ENCODE data around the gene ACADL. TPM values are rescaled to one million over a fixed set of nuclear protein-coding genes. Genes with fewer than 3 reads are reported as not detected.

Gene ACADL
- total RNA-seq, 1 donor from 2014 or later, result not detected

DNA sequence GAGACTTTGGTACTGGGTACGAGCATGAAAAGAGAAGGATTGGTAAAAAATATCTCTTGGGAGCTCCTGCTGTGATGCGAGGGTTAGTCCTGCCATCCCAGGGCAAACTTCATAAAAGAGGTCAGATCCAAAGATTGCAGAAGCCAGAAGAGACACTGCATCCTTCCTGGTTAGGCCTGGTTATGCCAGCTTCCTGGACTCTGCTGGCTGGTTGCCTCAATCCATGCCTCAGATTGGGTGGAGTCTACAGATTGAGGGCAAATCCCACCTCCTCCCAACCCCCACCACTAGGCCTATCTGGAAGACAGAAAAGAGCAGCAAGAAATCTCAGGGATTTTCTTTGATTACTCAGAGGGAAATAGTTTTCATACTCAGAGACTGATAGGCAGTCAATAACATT, 5.3 kb upstream of the ACADL start:
- intact Hi-C loops (cut with micrococcal nuclease), result no loop called here
- no peaks in the 10 kb centered on the region for H3K9me3 Mint-ChIP-seq
- H3K4me1 Mint-ChIP-seq (ENCODE audit: low read depth), result no peaks in the 10 kb centered on the region
- H3K27ac Mint-ChIP-seq, result no peak overlapping the region
- H3K4me3 Mint-ChIP-seq (ENCODE audit: low read depth), result no peak overlapping the region
- H3K27me3 Mint-ChIP-seq (ENCODE audit: low read depth), result peaks cover 19% of the 10 kb centered on the region
- DNase-seq (ENCODE audit: low spot score), result no peak
- H3K36me3 Mint-ChIP-seq (ENCODE audit: low read depth), result no peaks in the 10 kb centered on the region

DNA sequence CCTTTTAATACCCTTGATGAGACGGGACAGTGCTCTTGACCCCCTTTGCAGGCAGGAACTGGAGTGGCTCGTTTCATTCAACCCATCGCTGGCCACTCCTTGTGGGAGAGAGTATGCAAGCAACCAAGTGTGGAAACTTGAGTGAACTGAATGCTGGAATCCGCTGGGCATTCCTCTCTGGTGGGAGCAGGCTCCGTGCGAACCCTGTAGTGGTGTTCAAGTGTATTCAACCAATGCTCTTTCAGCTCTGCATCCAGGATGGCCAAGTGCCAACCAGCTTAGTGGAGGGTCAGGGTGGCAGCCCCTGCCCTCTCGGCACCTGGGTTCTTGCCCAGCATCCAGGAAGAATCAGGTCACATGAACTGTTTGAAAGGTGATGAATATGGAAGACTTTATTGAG, 3.3 kb upstream of the ACADL start:
- Mint-ChIP-seq H3K27me3 (ENCODE audit: low read depth) (peaks cover 32% of the 10 kb centered on the region), H3K27ac (no peak overlapping the region), H3K4me3 (ENCODE audit: low read depth) (no peak overlapping the region), H3K9me3 (no peaks in the 10 kb centered on the region), H3K36me3 (ENCODE audit: low read depth) (no peaks in the 10 kb centered on the region), H3K4me1 (ENCODE audit: low read depth) (peaks cover 3% of the 10 kb centered on the region)
- intact Hi-C loops (cut with micrococcal nuclease), result no loop called here
- no peak for DNase-seq (ENCODE audit: low spot score)

GRCh38 chr2:210227290-210228088, 2.2 kb upstream of the ACADL start:
- no peak overlapping the region for H3K27ac Mint-ChIP-seq
- no peaks in the 10 kb centered on the region for H3K36me3 Mint-ChIP-seq (ENCODE audit: low read depth)
- intact Hi-C loops (cut with micrococcal nuclease), result no loop called here
- H3K9me3 Mint-ChIP-seq, result no peaks in the 10 kb centered on the region
- peaks cover 3% of the 10 kb centered on the region for H3K4me1 Mint-ChIP-seq (ENCODE audit: low read depth)
- H3K27me3 Mint-ChIP-seq (ENCODE audit: low read depth), result peaks cover 39% of the 10 kb centered on the region
- no peak overlapping the region for H3K4me3 Mint-ChIP-seq (ENCODE audit: low read depth)
- no peak for DNase-seq (ENCODE audit: low spot score)

- no peak for DNase-seq (ENCODE audit: low spot score)
- H3K27ac Mint-ChIP-seq, result no peak overlapping the region
- no peaks in the 10 kb centered on the region for H3K9me3 Mint-ChIP-seq
- peaks cover 42% of the 10 kb centered on the region for H3K27me3 Mint-ChIP-seq (ENCODE audit: low read depth)
- intact Hi-C loops (cut with micrococcal nuclease), result no loop called here
- peaks cover 3% of the 10 kb centered on the region for H3K4me1 Mint-ChIP-seq (ENCODE audit: low read depth)
- no peak overlapping the region for H3K4me3 Mint-ChIP-seq (ENCODE audit: low read depth)
- no peaks in the 10 kb centered on the region for H3K36me3 Mint-ChIP-seq (ENCODE audit: low read depth)
These were observed 976 bp upstream of the ACADL start for GRCh38 chr2:210226223-210226622.

DNA sequence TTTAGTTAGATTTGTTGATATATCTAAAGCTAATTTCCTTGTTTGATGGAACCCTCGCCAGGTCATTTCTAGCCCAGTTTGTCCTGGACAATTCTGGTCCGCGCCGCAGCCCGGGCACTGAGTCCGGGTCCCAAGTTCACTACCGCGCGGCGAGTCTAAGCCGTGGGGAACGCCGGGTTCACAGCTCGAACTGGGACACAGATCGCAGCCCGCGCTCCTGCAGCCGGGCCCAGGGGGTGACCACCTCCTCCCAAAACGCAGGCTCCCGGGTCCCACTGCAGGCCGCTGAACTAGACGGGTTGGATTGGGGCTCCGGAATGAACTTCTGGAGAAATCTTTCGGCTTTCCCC, 681 bp downstream of the ACADL start:
- intact Hi-C loops (cut with micrococcal nuclease), result no loop called here
- Mint-ChIP-seq H3K36me3 (ENCODE audit: low read depth) (no peaks in the 10 kb centered on the region), H3K4me3 (ENCODE audit: low read depth) (peak overlapping the region; percentile 27), H3K4me1 (ENCODE audit: low read depth) (peaks cover 3% of the 10 kb centered on the region), H3K27me3 (ENCODE audit: low read depth) (peaks cover 44% of the 10 kb centered on the region), H3K27ac (no peak overlapping the region), H3K9me3 (no peaks in the 10 kb centered on the region)
- no peak for DNase-seq (ENCODE audit: low spot score)

DNA sequence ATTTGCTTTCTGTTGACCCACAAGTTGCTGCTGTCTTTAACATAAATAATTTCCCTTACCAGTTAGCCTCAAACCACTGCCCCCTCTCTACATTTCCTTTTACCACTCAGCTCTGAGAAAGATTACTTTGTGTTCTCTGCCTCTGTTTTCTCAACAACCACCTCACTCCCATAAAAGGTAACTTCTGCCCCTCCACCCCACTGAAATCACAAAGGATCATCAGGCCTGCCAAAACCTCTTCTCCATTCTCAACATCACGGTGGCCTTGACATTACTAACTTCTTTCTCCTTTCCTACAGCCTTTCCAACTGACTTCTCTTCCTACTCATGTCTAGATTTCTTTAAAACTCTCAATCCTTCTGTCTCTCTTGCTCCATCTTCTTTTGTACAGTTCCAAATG, 10.1 kb downstream of the ACADL start:
- intact Hi-C loops (cut with micrococcal nuclease), result no loop called here

DNA sequence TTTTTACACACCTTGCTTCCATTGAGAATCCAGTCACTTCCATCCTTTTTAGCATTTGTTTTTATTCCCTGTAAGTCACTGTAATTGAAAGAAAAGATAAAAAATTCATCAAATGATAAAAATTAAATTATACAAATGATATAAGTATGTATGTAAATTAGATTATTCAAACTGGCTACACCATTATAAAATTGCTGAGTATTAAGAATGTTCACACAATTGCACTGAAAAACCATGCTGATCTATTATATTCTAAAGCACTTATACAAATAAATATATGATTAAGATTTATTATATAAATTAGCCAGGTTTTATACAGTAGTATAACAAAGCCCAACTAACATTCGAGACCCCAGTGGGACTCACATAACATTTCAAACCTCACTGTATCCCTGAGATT, 15.1 kb downstream of the ACADL start:
- no peak for DNase-seq (ENCODE audit: low spot score)
- H3K27ac Mint-ChIP-seq, result no peak overlapping the region
- no peaks in the 10 kb centered on the region for H3K36me3 Mint-ChIP-seq (ENCODE audit: low read depth)
- H3K4me1 Mint-ChIP-seq (ENCODE audit: low read depth), result no peaks in the 10 kb centered on the region
- H3K9me3 Mint-ChIP-seq, result no peaks in the 10 kb centered on the region
- peaks cover 8% of the 10 kb centered on the region for H3K27me3 Mint-ChIP-seq (ENCODE audit: low read depth)
- intact Hi-C loops (cut with micrococcal nuclease), result no loop called here
- H3K4me3 Mint-ChIP-seq (ENCODE audit: low read depth), result no peak overlapping the region

More for the DNA sequence above, 10.1 kb downstream of the ACADL start:
- Mint-ChIP-seq H3K9me3 (no peaks in the 10 kb centered on the region), H3K4me3 (ENCODE audit: low read depth) (no peak overlapping the region), H3K27me3 (ENCODE audit: low read depth) (peaks cover 9% of the 10 kb centered on the region), H3K36me3 (ENCODE audit: low read depth) (no peaks in the 10 kb centered on the region), H3K27ac (no peak overlapping the region), H3K4me1 (ENCODE audit: low read depth) (no peaks in the 10 kb centered on the region)
- no peak for DNase-seq (ENCODE audit: low spot score)

GRCh38 chr2:210207929-210208328, 17.3 kb downstream of the ACADL start:
- H3K27me3 Mint-ChIP-seq (ENCODE audit: low read depth), result peaks cover 14% of the 10 kb centered on the region

GRCh38 chr2:210203558-210203957, 21.7 kb downstream of the ACADL start:
- no peaks in the 10 kb centered on the region for H3K4me1 Mint-ChIP-seq (ENCODE audit: low read depth)
- intact Hi-C loops (cut with micrococcal nuclease), result no loop called here
- no peaks in the 10 kb centered on the region for H3K36me3 Mint-ChIP-seq (ENCODE audit: low read depth)
- H3K9me3 Mint-ChIP-seq, result no peaks in the 10 kb centered on the region
- H3K27ac Mint-ChIP-seq, result no peak overlapping the region
- peaks cover 15% of the 10 kb centered on the region for H3K27me3 Mint-ChIP-seq (ENCODE audit: low read depth)
- DNase-seq (ENCODE audit: low spot score), result no peak
- no peak overlapping the region for H3K4me3 Mint-ChIP-seq (ENCODE audit: low read depth)

More at GRCh38 chr2:210207929-210208328, 17.3 kb downstream of the ACADL start:
- H3K4me1 Mint-ChIP-seq (ENCODE audit: low read depth), result no peaks in the 10 kb centered on the region
- intact Hi-C loops (cut with micrococcal nuclease), result no loop called here
- H3K36me3 Mint-ChIP-seq (ENCODE audit: low read depth), result no peaks in the 10 kb centered on the region
- no peak for DNase-seq (ENCODE audit: low spot score)
- no peak overlapping the region for H3K27ac Mint-ChIP-seq
- H3K4me3 Mint-ChIP-seq (ENCODE audit: low read depth), result no peak overlapping the region
- H3K9me3 Mint-ChIP-seq, result no peaks in the 10 kb centered on the region

DNA sequence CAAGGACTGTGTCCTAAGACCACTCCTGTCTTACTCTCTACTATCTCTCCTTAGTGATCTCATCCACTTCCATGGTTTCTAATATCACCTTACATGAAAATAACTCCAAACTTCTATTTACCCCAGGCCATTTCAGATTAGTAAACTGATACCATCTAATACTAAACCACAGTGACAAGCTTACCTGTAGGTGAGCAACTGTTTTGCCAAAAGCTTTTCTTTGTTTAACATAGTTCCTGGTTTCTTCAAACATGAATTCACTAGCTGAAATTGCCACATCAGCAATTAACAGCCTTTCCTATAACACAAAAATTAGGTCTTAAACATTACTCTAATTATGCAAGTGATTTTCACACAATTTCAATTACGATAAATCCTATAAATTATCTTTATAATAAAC, 22.1 kb downstream of the ACADL start:
- Mint-ChIP-seq H3K4me1 (ENCODE audit: low read depth) (peaks cover 3% of the 10 kb centered on the region), H3K36me3 (ENCODE audit: low read depth) (no peaks in the 10 kb centered on the region), H3K27ac (no peak overlapping the region), H3K27me3 (ENCODE audit: low read depth) (peaks cover 15% of the 10 kb centered on the region), H3K4me3 (ENCODE audit: low read depth) (no peak overlapping the region), H3K9me3 (no peaks in the 10 kb centered on the region)
- intact Hi-C loops (cut with micrococcal nuclease), result no loop called here
- no peak for DNase-seq (ENCODE audit: low spot score)

DNA sequence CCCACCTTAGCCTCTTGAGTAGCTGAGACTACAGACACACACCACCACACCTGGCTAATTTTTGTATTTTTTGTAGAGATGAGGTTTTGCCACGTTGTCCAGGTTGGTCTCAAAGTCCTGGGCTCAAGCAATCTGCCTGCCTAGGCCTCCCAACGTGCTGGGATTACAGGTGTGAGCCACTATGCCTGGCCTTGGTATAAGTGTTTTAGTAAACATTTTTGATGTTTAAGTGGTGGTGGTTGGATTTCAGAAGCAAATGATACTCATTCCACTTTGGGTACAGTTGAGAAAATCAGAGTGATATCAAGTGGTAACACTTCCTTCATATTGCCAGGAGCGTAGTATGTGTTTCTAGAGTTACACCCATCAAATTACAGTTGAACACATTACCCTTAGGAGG, 25.4 kb downstream of the ACADL start:
- Mint-ChIP-seq H3K27ac (no peak overlapping the region), H3K4me1 (ENCODE audit: low read depth) (peaks cover 3% of the 10 kb centered on the region), H3K27me3 (ENCODE audit: low read depth) (peaks cover 12% of the 10 kb centered on the region), H3K4me3 (ENCODE audit: low read depth) (no peak overlapping the region), H3K36me3 (ENCODE audit: low read depth) (no peaks in the 10 kb centered on the region), H3K9me3 (no peaks in the 10 kb centered on the region)
- DNase-seq (ENCODE audit: low spot score), result no peak
- intact Hi-C loops (cut with micrococcal nuclease), result loop anchor here (1.0 to 10.0 kb wide), 4 partner anchors 223 to 1803 kb away; partner anchors contain the start of gene MAP2

DNA sequence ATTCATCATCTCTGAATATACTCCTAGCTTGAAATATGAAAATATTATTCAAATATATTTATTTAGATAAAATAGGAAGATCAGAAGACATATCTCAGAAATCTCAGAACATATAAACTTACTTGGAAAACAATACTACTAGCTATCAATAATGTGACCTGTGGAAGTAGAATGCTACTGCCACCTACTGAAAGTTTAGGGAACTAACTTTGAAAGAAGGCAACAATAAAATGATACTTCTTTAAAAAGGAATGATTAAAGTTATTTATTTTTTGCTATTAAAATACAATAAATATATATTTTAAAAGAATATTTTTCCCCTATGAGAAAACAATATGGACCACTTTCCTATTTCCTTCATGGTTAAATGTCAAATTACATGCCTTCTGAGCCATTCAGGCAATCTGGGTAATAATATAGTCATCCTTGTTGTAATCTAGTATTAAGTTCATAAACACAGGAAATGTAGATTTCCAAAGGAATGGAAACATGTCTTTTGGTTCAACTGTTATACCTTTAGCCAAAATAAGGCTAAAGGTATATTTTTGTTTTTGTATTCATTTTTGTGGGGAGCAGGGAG, 26.0 kb downstream of the ACADL start:
- no peak overlapping the region for H3K4me3 Mint-ChIP-seq (ENCODE audit: low read depth)
- no peaks in the 10 kb centered on the region for H3K36me3 Mint-ChIP-seq (ENCODE audit: low read depth)

DNA sequence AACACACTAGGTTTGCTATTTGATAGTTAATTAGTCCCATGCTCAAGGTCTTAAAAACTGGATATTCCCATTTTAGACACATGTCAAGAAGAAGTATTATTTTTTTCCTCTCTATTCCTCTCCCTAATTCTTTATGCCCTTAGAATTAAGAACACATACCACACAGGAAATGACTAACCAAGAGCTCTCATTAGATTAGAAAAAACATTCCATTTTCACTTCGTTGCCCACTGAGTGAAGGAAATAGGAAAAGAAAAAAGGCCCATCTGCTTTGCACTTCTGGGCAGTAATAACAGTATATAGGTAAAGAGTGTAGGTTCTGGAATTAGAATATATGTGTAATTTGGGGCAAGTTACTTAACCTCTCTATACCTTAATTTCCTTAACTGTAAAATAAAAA, 26.9 kb downstream of the ACADL start:
- peaks cover 3% of the 10 kb centered on the region for H3K4me1 Mint-ChIP-seq (ENCODE audit: low read depth)
- peaks cover 15% of the 10 kb centered on the region for H3K27me3 Mint-ChIP-seq (ENCODE audit: low read depth)
- H3K9me3 Mint-ChIP-seq, result no peaks in the 10 kb centered on the region
- no peaks in the 10 kb centered on the region for H3K36me3 Mint-ChIP-seq (ENCODE audit: low read depth)
- H3K4me3 Mint-ChIP-seq (ENCODE audit: low read depth), result no peak overlapping the region
- H3K27ac Mint-ChIP-seq, result no peak overlapping the region
- intact Hi-C loops (cut with micrococcal nuclease), result loop anchor here (5.0 to 10.0 kb wide), 3 partner anchors 774 to 1801 kb away; partner anchors contain the start of gene MAP2
- DNase-seq (ENCODE audit: low spot score), result no peak

More for the DNA sequence above, 26.0 kb downstream of the ACADL start:
- Mint-ChIP-seq H3K27ac (no peak overlapping the region), H3K27me3 (ENCODE audit: low read depth) (peaks cover 15% of the 10 kb centered on the region), H3K9me3 (no peaks in the 10 kb centered on the region), H3K4me1 (ENCODE audit: low read depth) (peaks cover 3% of the 10 kb centered on the region)
- intact Hi-C loops (cut with micrococcal nuclease), result loop anchor here (1.0 to 10.0 kb wide), 4 partner anchors 222 to 1802 kb away; partner anchors contain the start of gene MAP2
- no peak for DNase-seq (ENCODE audit: low spot score)
